ENCODE data around the gene BAK1.

DNA sequence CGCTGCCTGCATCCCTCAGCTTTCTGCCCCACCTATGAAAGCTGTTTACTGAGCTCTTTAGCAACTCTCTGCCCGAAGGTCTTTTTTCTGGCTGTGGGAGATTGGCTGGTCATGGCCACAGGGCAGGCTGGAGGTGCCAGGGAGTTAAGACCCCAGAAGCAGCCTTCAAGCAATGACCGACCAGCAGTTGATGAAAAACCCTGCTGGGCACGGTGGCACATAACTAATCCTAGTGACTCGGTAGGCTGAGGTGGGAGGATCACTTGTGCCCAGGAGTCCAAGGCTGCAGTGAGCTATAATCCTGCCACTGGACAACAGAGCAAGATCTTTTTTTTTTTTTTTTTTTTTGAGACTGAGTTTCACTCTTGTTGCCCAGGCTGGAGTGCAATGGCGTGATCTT lies 20.7 kb upstream of the BAK1 start:
- TF ChIP-seq, protein P1, sequence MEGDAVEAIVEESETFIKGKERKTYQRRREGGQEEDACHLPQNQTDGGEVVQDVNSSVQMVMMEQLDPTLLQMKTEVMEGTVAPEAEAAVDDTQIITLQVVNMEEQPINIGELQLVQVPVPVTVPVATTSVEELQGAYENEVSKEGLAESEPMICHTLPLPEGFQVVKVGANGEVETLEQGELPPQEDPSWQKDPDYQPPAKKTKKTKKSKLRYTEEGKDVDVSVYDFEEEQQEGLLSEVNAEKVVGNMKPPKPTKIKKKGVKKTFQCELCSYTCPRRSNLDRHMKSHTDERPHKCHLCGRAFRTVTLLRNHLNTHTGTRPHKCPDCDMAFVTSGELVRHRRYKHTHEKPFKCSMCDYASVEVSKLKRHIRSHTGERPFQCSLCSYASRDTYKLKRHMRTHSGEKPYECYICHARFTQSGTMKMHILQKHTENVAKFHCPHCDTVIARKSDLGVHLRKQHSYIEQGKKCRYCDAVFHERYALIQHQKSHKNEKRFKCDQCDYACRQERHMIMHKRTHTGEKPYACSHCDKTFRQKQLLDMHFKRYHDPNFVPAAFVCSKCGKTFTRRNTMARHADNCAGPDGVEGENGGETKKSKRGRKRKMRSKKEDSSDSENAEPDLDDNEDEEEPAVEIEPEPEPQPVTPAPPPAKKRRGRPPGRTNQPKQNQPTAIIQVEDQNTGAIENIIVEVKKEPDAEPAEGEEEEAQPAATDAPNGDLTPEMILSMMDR (IDR thresholded peaks at IDR 0.05): no peak
- no peak for TF ChIP-seq POLR2A (IDR thresholded peaks at IDR 0.05)
- TF ChIP-seq POLR2AphosphoS5 (IDR thresholded peaks at IDR 0.05): no peak

Measured in transverse colon (tissue), 4 donors.